GM19193 (cell line): ENCODE data around the gene SLC7A14.

Source experiments
- POLR2A ChIP-seq: IDR thresholded peaks from 4 replicates; pipeline ENCODE4 v1.6.1; 2011; ENCODE audit not compliant: insufficient read depth, insufficient read length; ENCODE audit errors: extremely low read depth

The SLC7A14 gene

DNA sequence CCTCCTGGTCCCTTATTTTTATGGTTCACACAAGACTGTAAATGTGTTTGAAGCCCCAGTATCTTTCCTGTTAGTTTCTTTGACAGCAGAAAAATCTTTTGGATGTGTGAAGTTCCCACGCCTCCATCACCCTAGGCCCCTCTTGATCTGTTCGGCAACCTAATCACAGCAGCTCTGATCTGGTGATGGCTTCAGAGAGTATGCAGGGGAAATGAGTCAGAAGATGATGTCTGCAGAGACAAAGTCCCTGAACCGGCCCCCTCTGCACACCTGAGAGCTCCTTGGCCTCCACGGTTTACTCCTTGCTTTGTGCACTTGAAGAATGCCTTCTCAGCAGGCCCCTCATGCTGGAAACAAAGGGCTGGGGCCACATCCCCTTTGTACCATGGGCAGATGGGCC, 103.7 kb downstream of the SLC7A14 start:
- TF ChIP-seq POLR2A, result no peak

DNA sequence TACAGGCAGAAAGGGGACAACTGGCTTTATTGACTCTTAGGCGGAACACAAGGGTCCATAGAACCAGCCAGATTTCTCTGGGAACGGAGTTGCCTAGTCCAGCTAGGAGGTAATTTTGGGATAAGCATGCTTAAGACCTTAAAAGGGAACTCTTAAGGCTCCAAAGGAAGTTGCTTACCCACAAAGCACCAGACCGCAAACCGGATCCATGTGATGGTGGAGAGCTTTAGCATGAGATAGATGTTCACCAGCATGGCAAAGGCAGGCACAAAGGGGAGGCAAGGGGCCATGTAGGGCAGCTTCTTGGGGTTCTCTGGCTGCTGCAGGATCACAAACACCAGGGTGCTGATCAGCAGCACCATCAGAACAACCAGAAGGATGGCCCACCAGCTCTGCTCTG, 105.8 kb downstream of the SLC7A14 start:
- no peak for TF ChIP-seq POLR2A

DNA sequence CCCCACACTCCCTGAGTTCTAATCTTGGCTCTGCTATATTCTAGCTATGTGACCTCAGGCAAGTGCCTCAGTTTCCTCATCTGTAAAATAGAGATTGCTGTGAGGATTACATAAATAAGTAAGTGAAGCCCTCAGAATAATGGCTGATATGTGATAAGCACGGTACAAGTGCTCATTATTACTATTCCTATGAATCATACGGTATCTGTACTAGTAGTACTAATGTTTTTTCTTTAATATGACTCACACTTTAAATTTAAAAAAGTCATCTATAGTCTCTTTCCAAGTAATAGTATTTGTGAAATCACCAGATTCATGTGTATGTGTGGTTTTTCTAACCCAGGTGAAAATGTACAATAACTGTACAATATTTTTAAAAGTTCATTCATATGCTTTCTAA, 108.5 kb downstream of the SLC7A14 start:
- no peak for TF ChIP-seq POLR2A

GRCh38 chr3:170476291-170476690, 109.6 kb downstream of the SLC7A14 start:
- TF ChIP-seq POLR2A, result no peak

DNA sequence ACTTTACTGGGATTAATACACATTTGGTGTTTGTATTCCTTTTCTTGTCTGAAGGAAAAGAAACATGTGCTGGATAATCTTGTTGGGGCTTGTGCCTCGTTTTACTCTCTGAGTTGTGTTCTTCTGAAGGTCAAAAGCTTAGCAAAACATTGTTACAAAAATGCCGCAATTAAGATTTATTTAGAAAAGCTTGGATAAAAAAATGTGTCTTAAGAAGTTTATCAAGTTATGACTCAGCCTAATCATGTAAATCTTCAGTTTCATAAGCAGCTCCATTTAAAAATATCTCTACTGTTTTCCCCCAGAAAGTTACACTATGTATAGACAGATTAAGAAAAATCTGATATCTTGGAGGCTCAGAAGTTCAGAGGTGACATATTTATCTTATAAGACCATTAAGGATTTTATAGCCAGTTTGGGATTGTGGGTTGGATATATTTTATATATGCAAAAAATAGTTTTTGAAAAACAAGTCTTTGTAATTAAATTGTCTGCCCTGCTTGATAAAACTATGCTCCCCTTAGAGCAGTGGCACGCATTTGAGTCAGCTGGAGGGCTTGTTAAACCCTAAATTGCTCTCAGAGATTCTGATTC, 110.7 kb downstream of the SLC7A14 start:
- no peak for TF ChIP-seq POLR2A

GRCh38 chr3:170473358-170473757, 112.5 kb downstream of the SLC7A14 start:
- TF ChIP-seq POLR2A, result no peak

- TF ChIP-seq POLR2A, result no peak
Measured at GRCh38 chr3:170471149-170471548, 114.7 kb downstream of the SLC7A14 start.

- TF ChIP-seq POLR2A, result no peak
Measured at GRCh38 chr3:170470063-170471016, 115.5 kb downstream of the SLC7A14 start.

DNA sequence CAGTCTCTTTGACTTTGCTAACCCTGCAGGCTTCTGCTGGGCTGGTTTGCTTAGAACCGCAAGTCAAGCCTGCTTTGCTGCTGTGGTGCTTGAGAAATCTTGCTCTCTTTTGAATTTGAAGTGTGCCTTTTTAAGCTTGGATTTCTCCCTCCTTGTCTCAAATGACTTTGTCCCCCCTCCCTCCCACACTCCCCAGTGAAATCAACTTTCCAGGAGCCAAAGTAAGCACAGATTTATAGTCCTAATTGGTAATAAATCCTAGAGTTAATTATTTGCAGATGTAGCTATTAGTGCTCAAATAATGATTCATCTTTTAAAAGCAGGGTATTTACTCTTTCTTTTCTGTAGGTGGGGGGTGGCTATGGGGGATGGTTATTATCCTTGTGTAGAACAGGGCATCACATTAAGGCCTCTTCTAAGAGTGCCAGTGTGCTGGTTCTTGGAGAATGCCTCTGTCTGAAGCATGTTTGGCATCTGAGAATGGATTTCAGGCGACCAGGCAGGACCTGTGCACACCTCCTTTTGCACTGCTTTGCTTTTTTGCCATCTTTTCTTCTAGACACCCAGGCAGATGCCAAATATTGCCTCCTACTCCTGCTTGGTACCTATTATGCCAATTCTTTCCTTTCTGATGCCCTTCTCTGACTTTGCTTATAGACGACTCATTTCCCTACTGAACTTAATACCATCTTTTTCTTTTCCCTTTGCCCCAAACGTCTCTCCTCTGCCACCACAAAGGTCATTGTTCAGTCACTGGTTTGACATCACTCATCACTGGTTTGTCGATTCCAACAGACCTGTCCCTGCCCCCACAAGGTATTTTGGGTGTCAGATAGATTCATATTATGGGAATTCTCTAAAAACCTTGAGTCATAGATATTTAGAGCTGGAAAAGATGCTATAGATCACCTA, 116.5 kb downstream of the SLC7A14 start:
- TF ChIP-seq POLR2A, result no peak

DNA sequence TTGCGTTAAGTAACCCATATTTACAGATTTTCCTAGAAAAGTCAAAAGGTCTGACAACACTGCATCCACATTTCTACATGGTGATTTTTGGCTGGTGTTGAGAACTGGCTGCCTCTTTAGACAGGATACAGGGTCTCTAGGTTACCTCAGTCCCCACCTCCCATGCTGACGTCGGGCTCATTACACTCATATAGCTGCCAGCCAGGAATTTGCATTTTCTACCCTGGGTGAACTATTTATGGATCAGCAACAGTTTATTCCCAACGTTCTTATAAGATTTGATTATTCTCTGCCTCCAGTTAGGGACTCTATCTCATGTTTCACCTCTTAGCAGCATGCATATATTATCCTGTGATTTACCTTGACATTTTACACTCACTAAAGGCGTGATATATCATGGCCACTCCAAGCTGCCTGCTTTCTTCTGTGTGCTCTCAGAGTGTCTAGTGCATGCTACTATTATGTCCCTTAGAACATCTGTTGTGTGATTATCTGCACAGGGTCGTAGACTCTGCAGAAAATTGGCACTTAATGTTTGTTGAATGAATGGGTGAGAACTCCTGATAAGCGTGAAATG, 118.2 kb downstream of the SLC7A14 start:
- TF ChIP-seq POLR2A, result no peak

DNA sequence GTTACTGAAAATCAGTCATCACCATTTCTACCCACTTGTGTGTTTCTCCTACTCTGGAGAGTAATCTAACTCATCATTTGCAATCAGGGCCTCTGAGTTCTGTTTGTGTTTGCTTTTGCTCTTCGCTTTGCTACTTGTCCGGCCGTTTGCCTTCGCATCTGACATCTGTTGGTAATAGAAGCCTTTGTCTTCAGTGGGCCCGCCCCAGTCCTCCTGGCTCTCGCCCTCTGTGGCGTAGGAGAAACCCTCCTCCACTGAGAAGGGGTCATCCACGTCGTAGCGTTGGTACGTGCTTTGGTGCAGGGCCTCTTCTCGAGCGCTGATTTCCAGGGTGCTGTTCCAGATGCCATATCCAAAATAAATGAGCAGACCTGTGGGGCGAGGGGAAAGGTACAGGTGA, 118.9 kb downstream of the SLC7A14 start:
- TF ChIP-seq POLR2A, result no peak

DNA sequence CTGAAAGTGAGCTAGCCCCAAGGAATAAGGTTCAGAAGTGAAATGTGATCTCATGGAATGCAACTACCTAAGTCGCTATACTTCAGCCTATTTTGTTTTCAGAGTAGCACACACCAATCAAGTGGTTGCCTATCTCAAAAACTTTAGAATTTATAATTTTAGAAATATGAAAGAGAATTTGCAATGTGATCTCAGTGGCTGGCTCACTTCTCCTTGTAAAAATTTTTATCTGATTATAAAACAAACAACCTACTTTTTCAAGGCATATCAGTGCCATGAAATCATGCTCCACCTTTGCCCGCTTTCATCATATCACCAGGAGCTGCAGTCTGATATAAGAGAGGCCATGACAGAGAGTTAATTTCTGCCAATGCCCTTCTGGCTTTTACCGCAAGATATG, 119.9 kb downstream of the SLC7A14 start:
- no peak for TF ChIP-seq POLR2A

- no peak for TF ChIP-seq POLR2A
Measured at GRCh38 chr3:170463011-170463410, 122.9 kb downstream of the SLC7A14 start.

DNA sequence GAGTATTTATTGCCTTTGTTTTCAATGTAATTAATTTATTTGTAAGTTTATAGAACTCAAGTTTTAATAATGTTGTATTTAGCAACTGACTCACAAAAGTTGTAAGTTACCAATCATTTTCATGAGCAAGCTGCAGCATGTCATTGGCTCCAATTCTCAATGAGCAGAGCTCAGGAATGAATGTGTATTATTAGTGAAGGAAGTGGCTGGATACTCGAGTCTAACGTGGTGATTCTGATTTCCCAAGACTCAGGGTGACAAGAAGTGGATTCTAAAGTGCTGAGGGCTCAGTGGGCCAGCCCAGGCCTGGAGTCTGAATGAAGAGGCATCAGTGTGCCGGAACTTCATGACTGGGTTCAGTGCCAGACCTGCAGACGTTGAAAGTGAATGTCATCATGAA, 127.6 kb downstream of the SLC7A14 start:
- TF ChIP-seq POLR2A, result no peak

- TF ChIP-seq POLR2A, result no peak
Measured at GRCh38 chr3:170454509-170454908, 131.4 kb downstream of the SLC7A14 start.
